HG03460 (cell line): ENCODE data around the gene SLTM.
"Not testable (repeated sequence)": the region's sequence is repeated elsewhere in the genome, so short reads cannot be mapped to it uniquely, and the experiment has no call there.

Experiments used
- ATAC-seq: cut with Tn5 transposase; IDR thresholded peaks from one replicate; pipeline ENCODE4 v1.9.1; 2021; ENCODE audit not compliant: unreplicated experiment

SLTM gene

DNA sequence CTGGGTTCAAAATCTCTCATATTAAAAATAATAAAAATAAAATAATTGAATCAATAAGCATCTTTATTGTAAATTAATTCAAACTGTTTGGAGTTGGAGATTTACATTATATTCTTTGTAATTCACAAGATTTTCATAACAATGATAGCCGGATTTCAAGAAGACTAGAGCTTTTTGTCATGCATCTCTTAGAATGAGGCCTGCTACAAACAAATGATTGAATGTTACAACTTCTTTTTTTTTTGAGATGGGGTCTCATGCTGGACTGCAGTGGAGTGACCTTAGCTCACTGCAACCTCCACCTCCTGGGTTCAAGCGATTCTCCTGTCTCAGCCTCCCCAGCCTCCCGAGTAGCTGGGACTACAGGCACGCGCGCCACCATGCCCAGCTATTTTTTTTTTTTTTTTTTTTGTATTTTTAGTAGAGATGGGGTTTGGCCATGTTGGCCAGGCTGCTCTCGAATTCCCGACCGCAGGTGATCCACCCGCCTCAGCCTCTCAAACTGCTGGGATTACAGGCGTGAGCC is 3.5 kb downstream of the SLTM start:
- no peak for ATAC-seq

- ATAC-seq = no peak
Measured at GRCh38 chr15:58926823-58927222, 6.7 kb downstream of the SLTM start.

DNA sequence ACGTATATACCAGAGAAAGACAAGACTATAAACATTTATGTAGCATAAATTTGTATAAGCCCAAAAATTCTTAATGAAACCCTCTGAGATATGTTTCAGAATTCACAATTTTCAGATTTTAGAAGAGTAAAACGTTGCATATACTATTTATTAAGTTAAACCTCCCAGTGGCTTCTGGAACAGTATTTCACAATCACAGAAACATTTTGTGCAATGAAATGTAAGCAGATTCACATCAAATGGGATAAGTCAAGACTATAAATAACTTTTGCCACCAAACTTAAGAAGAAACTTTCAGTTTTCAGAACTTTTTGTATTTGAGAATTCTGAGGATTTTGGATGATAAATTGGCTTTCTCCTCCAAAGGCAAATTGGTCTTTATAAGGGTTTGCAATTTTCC is 9.2 kb downstream of the SLTM start:
- no peak for ATAC-seq

DNA sequence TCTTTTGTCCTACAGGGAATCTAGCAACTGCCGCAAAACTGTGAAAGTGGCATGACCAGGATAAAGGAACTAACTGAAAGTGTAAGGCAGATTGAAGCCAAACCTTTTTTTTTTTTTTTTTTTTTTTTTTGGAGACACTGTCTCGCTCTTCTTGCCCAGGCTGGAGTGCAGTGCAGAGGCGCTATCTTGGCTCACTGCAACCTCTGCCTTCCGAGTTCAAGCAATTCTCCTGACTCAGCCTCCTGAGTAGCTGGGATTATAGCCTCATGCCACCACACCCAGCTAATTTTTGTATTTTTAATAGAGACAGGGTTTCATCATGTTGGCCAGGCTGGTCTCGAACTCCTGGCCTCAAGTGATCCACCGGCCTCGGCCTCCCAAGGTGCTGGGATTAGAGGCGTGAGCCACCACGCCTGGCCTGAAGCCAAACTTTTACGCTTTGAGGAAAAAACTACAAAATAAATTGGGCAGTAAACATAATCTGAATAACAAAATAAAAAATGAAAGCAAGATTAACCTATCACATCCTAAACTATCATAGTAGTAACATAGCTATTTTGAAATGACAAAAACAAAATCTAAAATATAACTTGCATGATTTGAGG is 9.7 kb downstream of the SLTM start:
- no peak for ATAC-seq

- ATAC-seq = no peak
Measured at GRCh38 chr15:58923284-58923683, 10.2 kb downstream of the SLTM start.

DNA sequence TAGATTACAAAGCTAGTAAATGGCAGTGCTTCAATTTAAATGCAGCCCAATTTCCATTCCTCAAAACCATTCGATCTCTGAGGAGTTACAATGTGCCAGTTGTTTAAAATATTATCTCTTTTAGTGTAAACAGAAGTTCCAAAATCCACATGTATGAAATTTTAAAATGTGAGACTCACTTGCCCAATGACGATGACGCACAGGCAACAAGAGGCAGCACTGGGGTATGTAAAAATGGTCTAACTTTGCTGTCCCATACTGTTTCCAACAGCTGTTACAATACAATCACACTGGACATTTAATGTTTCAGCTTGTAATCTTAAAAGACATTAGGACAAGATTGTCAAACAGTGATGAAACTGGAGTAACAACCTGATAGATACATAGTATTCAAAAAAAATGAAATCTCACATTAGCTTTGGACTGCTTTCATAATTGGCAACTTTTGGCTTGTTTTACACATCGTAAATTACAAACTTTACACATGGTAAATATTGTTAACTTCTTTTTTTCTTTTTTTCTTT is 12.2 kb downstream of the SLTM start:
- ATAC-seq = no peak

DNA sequence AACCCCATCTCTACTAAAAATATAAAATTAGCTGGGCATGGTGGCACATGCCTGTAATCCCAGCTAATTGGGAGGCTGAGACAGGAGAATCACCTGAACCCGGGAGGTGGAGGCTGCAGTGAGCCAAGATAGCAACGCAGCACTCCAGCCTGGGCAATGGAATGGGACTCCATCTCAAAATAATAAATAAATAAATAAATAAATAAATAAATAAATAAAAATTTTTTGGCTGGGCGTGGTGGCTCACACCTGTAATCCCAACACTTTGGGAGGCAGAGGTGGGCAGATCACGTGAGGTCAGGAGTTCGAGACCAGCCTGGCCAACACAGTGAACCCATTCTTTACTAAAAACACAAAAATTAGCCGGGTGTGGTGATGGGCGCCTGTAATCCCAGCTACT is 13.0 kb downstream of the SLTM start:
- ATAC-seq = not testable (repeated sequence)

DNA sequence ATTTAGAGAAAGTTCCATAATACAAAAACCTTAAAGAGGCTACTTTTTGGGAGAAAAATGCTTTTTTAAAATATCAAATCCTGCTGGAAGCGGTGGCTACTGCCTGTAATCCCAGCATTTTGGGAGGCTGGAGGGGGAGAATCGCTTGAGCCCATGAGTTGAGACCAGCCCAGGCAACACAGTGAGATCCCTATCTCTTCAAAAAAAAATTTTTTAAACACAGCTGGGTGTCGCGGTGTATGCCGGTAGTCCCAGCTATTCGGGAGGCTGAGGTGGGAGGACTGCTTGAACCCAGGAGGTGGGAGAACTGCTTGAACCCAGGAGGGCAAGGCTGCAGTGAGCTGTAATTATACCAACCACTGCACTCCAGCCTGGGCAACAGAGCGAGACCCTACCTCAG is 14.2 kb downstream of the SLTM start:
- no peak for ATAC-seq

DNA sequence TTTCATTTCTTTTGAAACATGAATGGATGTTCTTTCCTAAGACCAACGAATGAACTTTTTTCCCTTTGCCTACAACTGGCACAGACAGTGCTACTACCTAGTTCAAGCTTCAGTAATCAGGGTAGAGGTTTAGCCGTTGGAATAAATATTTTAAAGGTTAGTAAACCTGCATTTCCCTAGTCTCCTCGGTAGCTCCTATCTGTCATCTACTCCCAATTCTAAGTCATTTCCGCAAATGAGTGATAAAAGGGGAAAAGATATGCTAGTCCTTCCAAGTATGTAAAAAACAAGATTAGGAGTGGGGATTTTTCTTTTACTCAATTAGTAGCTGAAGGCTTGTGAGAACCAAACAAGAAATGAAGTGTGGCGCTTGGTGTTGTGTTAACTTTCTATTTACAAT is 15.2 kb downstream of the SLTM start:
- ATAC-seq = no peak

DNA sequence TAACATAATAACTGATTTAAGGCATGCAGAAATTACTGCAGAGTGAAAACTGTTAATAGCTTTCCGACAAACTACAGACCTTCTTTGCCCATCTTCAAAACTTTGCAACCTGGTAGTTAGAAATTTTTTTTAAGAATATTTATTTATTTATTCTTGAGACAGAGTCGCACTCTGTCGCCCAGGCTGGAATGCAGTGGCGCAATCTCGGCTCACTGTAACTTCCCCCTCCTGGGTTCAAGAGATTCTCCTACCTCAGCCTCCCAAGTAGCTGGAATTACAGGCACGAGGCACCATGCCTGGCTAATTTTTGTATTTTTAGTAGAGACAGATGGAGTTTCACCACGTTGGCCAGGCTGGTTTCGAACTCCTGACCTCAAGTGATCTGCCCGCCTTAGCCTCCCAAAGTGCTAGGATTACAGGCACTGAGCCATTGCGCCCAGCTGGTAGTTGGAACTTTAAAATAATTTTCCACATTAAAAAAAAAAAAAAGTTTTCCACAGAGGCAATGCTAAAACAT is 15.8 kb downstream of the SLTM start:
- ATAC-seq = not testable (repeated sequence)

DNA sequence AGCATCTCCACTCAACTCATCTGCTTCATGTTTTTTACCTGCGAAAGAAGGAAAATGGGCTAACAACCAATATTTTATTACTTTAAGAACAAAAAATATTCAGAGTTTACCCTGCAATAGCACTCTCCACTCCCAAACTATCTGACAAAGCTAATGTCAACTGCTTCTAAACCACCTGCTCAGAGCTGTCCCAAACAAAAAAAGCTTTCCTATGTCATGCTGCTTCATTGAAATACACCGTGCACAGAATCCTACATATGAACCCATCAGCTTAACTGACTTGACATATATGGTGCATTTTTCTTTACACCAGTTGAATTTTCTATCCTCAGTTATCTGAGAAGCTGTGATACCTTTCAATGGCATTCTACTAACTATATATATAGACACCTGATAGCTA is 16.5 kb downstream of the SLTM start:
- ATAC-seq = no peak

DNA sequence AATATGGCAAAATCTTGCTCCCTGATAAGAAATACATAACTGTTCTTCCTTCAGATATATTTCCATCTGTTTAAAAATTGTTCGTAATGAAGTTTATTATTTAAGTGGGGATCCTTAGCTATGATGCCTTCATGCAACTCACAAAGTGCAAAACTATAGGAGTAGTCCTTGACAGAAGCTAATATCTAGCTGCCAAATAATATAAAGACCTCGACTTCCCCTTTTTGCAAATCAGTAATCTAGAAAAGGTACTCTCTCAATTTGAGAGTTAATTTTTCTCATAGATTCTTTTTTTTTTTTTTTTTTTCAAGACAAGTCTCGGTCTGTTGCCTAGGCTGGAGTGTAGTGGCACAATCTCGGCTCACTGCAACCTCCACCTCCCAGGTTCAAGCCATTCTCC is 23.0 kb downstream of the SLTM start:
- ATAC-seq = no peak

DNA sequence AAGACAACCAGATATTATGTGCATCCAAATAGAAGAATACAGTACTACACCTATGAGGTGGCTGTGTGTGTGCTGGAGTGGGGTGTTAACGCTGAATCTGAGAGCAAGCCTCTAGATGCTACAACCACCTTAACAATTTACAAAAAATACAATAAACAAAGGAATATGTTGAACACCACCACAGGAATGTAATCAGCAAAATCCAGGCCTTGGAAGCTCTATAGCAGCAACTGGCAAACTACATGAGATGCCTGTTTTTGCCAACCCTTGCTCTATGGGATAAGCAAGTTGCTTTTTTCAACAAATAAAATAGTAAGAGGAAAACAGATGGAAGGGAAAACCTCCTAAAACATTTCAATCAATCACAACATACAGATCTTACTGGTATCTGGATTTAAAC is 23.9 kb downstream of the SLTM start:
- no peak for ATAC-seq

DNA sequence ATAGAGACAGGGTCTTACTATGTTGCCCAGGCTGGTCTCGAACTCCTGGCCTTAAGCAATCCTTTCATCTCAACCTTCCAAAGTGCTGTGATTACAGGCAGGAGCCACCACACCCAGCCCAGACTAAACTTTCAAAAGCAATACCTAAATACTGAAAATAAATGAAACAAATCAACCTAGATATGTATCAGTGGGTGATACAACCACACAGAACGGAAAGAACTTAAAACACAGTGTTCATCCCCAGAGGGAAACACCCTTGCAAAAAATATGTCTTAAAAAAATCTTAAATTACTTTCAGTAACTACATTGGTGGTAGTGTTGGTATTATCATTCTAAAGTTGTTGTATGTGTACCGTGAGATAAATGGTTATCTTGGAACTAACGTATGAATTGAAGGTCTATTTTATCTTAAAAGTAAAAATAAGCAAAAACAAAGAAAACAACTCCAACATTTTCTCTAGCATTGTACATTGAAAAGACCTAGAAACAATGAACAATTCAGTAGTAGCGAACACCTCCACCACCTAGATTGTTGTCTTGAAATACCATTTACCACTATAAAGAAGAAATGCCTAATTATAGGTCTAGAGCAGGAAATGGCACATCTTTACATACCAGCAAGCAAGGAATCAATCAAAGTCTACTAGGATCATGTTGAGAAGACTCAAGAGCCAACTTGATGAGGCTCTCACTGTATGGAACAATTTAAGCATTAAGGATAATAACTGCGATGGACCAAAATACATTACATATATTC is 24.7 kb downstream of the SLTM start:
- no peak for ATAC-seq

GRCh38 chr15:58900631-58901030 is 32.8 kb downstream of the SLTM start:
- ATAC-seq = no peak

DNA sequence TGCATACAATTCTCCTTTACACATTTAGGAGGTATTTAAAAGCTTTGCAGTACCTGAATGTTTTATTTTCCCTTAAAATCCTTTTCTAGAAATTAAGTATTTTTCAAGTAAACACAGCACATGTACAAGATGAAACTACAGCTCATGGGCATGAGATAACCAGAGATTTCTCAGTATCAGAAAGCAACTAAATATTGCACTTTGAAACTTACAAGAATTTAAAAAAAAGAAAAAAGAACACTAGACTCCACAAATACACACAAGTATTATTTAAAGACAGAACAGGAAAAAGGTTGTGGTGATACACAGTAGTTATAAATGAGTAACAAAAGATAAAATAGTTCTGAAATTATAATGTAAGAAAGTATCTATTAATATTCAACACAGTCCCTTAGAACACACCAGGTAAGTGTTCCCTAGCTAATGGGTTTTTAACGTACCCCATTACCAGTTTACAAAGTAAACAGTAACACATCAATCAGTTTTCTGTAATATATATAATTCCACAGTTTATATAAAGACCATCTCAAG is 35.3 kb downstream of the SLTM start:
- ATAC-seq = no peak

DNA sequence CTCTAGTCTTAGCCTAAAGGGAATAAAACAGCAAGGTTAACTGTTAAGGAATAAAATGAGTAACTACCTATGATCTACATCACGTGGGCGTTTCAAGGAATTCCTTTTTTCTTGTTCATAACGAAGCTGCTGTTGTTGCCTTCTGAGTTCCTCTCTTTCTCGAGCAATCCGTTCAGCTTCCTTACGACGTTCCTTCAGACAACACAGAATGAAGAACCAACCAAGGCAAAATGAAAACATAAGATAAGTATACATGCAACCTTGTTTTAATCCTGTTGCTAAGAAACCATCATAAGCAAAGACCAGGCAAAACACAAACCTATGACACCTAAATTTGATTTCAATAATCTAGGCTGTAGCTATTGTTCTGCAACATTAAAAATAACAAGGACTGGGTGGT is 44.1 kb downstream of the SLTM start:
- ATAC-seq = no peak

DNA sequence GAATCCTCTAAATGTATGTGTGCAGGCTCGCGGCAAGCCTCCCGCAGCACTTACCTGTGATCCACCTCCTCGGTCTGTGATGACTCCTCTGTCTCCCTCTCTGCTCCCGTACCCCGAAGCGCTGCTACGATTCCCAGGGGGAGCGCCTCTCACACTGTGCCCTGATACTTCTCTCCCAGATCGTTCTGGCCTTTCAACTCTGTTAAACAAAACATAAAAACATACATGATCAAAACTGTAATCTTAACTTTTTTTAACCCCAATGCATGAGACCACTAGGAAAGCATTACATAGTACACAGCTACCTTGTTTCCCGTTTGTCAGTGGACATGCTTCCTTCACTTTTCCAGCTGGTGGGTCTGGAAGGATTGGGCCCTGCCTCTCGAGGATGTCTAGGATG is 46.6 kb downstream of the SLTM start:
- no peak for ATAC-seq

GRCh38 chr15:58883926-58884325 is 49.6 kb downstream of the SLTM start:
- ATAC-seq = not testable (repeated sequence)

GRCh38 chr15:58882243-58882642 is 51.2 kb downstream of the SLTM start:
- ATAC-seq = no peak

DNA sequence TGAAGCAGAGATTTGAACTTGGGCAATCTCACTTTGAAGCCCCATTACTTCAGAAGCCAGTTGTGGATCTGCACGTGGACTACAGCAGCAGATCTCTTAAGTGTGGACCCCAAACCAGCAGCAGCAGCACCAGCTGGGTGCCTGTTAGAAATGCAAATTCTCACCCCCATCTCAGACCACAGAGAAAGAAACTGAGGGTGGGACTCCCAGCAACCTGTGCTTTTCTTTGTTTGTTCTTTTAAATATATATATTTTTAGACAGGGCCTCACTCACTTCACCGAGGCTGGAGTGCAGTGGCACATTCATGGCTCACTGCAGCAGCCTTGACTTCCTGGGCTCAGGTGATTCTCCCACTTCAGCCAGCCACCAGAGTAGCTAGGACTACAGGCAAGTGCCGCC is 53.2 kb downstream of the SLTM start:
- peak; percentile 52 for ATAC-seq
